D721Med (cell line): ENCODE results near the gene SLC48A1.

Source experiments
- DNase-seq: peaks from one replicate; pipeline ENCODE4 v3.0.0; 2011; ENCODE audit warnings: low spot score; ENCODE audit not compliant: insufficient read length
- FAIRE-seq: peaks from 2 replicates; lab custom pipeline; 2011; peaks lifted over from hg19 to GRCh38; lab: Jason Lieb, UNC
- CTCF ChIP-seq: IDR thresholded peaks from 2 replicates; pipeline ENCODE4 v1.5.1; 2012; ENCODE audit warnings: mild to moderate bottlenecking, control low read depth; ENCODE audit not compliant: insufficient read depth; ENCODE audit errors: missing control alignments

Gene SLC48A1

DNA sequence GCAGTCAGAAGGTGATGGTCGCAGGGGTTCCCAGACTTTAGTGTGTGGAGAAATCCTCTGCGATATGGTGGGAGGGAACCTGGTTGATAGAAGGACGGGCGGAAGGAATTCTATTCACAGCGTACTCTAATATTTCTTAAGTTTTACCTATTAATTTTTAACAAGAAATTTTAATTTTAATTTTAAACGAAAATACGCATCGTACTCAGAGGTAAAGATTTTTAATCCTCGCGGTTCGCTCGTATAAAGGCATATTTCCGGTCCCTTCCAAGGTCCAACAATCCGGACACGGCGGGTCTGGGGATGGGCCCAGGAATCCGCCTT lies 338 bp upstream of the SLC48A1 start:
- FAIRE-seq (no peak), DNase-seq (no peak)
- no peak for TF ChIP-seq CTCF

GRCh38 chr12:47773858-47774580 lies 981 bp downstream of the SLC48A1 start:
- no peak for TF ChIP-seq CTCF
- DNase-seq (no peak), FAIRE-seq (no peak)

DNA sequence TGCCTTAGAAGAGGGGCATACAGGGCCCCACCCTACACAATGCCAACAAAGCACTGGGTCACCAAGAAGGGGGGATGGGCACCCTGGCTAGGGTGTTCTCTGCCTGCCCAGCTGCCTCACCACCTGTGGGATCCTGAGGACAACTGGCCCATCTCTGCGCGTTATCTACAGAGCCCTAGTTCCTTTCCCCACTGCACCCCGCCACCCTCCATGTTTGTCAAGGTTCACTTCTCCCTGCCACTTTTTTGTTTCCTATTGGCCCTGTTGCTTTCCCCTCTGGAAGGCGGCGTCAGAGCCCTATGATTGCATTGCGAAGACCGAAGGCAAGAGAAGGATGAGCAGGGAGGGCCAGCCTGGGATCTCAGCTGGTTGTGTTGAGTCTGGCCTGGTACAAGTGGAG lies 1.6 kb downstream of the SLC48A1 start:
- no peak for FAIRE-seq

GRCh38 chr12:47775100-47775911 lies 2.3 kb downstream of the SLC48A1 start:
- DNase-seq (no peak), FAIRE-seq (no peak)
- no peak for TF ChIP-seq CTCF

More for the DNA sequence above, 1.6 kb downstream of the SLC48A1 start:
- TF ChIP-seq CTCF: no peak
- no peak for DNase-seq

DNA sequence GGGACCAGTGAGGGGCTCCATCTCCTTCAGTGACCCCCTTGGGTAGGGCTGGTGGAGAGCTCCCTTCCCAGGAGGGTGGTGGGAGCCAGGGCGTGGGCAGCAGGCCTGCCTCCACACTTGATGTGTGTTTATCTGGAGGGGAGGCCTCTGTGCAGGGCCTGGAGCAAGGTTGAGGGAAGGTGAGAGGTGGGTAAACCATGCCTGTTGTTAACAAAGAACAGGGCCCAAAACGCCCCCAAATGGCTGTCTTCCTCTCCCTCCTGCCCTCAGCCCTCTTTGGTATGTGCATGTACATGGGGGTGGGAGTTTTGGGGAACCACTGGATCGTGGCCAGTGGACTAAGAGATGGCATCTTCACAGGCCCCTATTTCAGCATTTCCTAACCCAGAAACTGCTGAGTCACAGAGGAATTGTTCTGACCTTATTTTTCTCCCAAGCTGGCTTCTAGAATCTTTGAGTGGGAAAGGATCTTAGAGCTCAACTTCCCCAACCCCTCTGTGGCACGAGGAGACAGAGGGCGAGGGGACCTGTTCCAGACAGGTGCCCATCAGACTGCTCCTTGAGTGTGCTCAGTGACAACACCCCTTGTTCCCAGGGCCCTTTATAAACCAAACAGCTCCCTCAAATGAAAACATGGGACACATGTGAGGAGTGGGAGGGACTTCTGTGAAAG lies 3.6 kb downstream of the SLC48A1 start:
- TF ChIP-seq CTCF: no peak
- no peak for DNase-seq
- no peak for FAIRE-seq

DNA sequence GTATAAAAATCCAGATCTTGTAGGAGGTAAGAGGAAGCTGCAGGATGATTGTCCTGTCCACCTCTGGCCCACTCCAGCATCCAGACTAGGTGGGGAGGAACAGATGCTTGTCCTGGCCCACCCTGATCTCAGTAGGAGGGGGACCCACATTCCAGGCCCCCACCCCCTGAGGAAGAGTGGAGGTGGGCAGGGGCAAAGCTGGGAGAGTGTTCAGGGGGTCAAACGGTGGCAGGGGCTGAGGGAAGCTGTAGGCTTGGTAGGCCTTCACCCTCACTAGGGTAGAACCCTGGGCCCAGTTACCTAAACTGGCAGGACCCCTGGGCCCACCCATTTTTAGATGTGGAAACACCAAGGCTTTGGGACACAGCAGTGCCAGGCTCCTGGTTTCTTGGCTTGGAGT lies 4.1 kb downstream of the SLC48A1 start:
- no peak for FAIRE-seq
- no peak for DNase-seq
- TF ChIP-seq CTCF: no peak
